HG03520 (cell line): Measurements from ENCODE around the gene POLR2M.

ENCODE experiments used
- ATAC-seq: cut with Tn5 transposase; IDR thresholded peaks from one replicate; pipeline ENCODE4 v1.9.1; 2021; ENCODE audit warnings: mild to moderate bottlenecking, moderate library complexity; ENCODE audit not compliant: unreplicated experiment

POLR2M gene

GRCh38 chr15:57690341-57690966 is 16.1 kb upstream of the POLR2M start:
- ATAC-seq: no peak

- no peak for ATAC-seq
Measured at GRCh38 chr15:57691082-57691481, 15.4 kb upstream of the POLR2M start.

- ATAC-seq: no peak
Measured at GRCh38 chr15:57692709-57693108, 13.8 kb upstream of the POLR2M start.

GRCh38 chr15:57694279-57694678 is 12.2 kb upstream of the POLR2M start:
- ATAC-seq: no peak

GRCh38 chr15:57696146-57696545 is 10.4 kb upstream of the POLR2M start:
- ATAC-seq: no peak

- ATAC-seq: no peak
Measured at GRCh38 chr15:57697588-57697987, 8.9 kb upstream of the POLR2M start.

GRCh38 chr15:57698243-57698642 is 8.3 kb upstream of the POLR2M start:
- no peak for ATAC-seq

GRCh38 chr15:57698991-57699390 is 7.5 kb upstream of the POLR2M start:
- no peak for ATAC-seq

GRCh38 chr15:57703387-57703786 is 3.1 kb upstream of the POLR2M start:
- ATAC-seq: no peak

GRCh38 chr15:57704441-57704840 is 2.1 kb upstream of the POLR2M start:
- no peak for ATAC-seq

GRCh38 chr15:57705746-57706404 is 639 bp upstream of the POLR2M start:
- no peak for ATAC-seq

GRCh38 chr15:57708047-57708446 is 1.5 kb downstream of the POLR2M start:
- ATAC-seq: no peak

- no peak for ATAC-seq
Measured at GRCh38 chr15:57718309-57718708, 11.8 kb downstream of the POLR2M start.

- no peak for ATAC-seq
Measured at GRCh38 chr15:57720867-57721266, 14.4 kb downstream of the POLR2M start.

GRCh38 chr15:57726411-57726810 is 19.9 kb downstream of the POLR2M start:
- ATAC-seq: no peak

- no peak for ATAC-seq
Measured at GRCh38 chr15:57727031-57727430, 20.5 kb downstream of the POLR2M start.

- ATAC-seq: no peak
Measured at GRCh38 chr15:57728436-57728835, 21.9 kb downstream of the POLR2M start.

GRCh38 chr15:57730876-57731275 is 24.4 kb downstream of the POLR2M start:
- ATAC-seq: no peak

- no peak for ATAC-seq
Measured at GRCh38 chr15:57731530-57732103, 25.1 kb downstream of the POLR2M start.

GRCh38 chr15:57732526-57733331 is 26.2 kb downstream of the POLR2M start:
- ATAC-seq: no peak

GRCh38 chr15:57734860-57735259 is 28.3 kb downstream of the POLR2M start:
- no peak for ATAC-seq

- no peak for ATAC-seq
Measured at GRCh38 chr15:57735431-57735830, 28.9 kb downstream of the POLR2M start.
